HUES6 (cell line): ENCODE data around the gene FAM78B.

Experiments used
- H3K27ac ChIP-seq: 2 replicates; pipeline ENCODE4 v1.7.0; 2013; ENCODE audit warnings: low read depth, mild to moderate bottlenecking, low read length, inconsistent platforms
- H3K27me3 ChIP-seq: 2 replicates; pipeline ENCODE4 v1.6.1; 2013; ENCODE audit warnings: low read length; ENCODE audit not compliant: control insufficient read depth, insufficient read depth
- H3K36me3 ChIP-seq: 2 replicates; pipeline ENCODE4 v1.6.1; 2013; ENCODE audit warnings: low read length; ENCODE audit not compliant: control insufficient read depth, insufficient read depth
- H3K4me1 ChIP-seq: 2 replicates; pipeline ENCODE4 v1.6.1; 2013; ENCODE audit warnings: low read length; ENCODE audit not compliant: control insufficient read depth, insufficient read depth
- H3K4me3 ChIP-seq: 2 replicates; pipeline ENCODE4 v1.5.1; 2013; ENCODE audit warnings: low read depth, low read length
- H3K9ac ChIP-seq: one replicate; pipeline ENCODE4 v1.6.1; 2013; ENCODE audit warnings: mild to moderate bottlenecking, low read length
- H3K9me3 ChIP-seq: 2 replicates; pipeline ENCODE4 v1.6.1; 2013; ENCODE audit warnings: low read depth, low read length; ENCODE audit not compliant: control insufficient read depth, insufficient read depth

FAM78B gene

DNA sequence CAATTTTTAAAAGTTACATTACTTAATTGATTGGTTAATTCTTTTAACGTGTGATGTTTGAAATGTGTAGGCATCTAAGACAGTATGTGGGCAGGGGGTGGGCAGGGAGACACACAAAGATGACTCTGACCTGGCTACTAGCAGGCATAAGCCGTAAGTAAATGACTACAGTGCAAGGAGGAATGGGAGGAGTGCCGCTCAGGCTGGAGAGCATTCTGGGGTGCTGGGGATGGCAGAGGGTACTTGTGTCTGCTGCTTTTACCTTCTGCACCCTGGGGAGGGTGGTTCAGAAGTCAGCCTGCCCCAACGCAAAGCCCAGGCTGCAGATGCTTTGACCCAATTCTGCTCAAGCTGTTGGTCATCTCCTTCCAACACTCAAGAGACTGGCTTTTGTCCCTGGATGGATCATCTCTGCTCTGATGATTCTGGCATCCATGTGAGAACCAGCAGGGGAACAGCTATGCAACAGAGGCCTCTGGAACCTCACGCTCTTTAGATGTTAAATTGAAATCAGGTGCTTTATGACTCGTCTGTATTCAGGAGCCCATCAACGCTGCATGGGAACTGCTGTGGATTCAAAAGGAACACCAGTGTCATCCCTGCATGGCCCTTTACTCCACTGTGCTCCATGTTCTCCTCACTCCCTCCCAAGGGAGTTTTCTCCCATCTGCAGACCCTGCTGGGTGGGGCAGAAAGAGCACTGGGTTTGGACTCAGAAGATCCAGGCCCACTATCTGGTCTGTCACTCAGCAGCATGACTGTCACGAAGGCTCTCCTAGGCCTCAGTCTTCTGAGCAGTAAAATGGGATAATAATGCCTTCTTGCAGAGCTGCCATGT lies 78.8 kb downstream of the FAM78B start:
- Histone ChIP-seq H3K4me3 (no peak overlapping the region), H3K9ac (no peak overlapping the region), H3K27me3 (no peaks in the 10 kb centered on the region), H3K4me1 (0 out of 2 replicates have a peak, but pooled peaks cover 5% of the 10 kb centered on the region), H3K36me3 (no peaks in the 10 kb centered on the region), H3K9me3 (no peaks in the 10 kb centered on the region), H3K27ac (no peak overlapping the region)

DNA sequence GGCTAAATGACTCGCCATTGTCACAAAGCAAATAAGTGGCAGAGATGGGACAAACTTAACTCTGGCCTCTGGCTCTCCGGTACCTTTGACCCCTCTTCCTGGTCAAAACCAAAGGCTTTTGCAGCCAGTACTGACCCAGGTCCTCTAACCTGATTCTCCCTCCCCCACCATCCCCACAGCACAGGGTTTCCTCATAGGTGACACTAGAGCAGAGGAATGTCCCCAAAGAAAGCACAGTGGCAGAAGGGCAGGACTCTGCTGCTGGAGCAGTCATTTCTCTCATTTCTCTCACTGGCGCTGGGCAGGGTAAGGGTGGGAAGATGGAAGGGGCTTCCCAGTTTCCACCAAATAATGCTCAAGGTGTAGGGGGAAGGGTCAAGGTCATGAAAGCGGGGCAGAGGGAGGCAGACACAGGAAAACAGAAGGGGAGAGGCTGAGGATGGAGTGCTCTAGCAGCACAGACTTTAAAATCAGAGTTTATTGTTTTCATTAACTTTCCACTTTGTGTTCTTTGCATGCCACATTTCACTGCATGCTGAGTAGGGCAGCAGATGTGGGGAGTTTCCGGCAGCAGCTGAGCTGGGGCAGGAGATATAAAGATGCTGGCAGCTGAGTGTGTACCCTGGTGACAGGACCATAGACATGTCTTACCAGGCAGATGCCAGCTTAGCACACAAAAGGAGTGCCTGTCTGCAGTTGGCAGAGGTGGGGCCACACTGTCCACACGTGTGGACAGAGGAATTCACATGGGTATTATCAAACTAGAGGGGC lies 80.5 kb downstream of the FAM78B start:
- no peaks in the 10 kb centered on the region for H3K36me3 ChIP-seq
- 0 out of 2 replicates have a peak, but pooled peaks cover 5% of the 10 kb centered on the region for H3K4me1 ChIP-seq
- no peak overlapping the region for H3K4me3 ChIP-seq
- no peaks in the 10 kb centered on the region for H3K9me3 ChIP-seq
- no peaks in the 10 kb centered on the region for H3K27me3 ChIP-seq
- no peak overlapping the region for H3K9ac ChIP-seq
- H3K27ac ChIP-seq: no peak overlapping the region

DNA sequence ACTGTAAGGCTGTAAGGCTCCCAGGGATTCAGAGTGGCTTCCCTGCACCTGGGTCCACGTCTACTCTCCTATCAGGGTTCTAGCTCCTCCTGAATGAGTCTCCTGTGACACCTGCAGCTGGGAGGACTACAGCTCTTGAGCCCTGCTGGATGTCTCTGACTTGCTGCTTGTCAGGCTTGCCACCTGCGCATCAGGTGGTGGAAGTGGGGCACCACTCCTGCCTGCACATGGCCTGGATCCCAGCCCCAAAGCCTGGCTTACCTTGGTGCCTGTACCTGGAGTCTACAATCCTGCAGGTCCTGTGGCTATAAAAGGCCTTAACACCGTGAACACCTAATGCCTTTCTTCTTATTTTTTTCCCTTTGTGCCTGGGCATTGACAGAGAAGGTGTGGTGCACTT lies 82.2 kb downstream of the FAM78B start:
- Histone ChIP-seq H3K36me3 (no peaks in the 10 kb centered on the region), H3K9ac (no peak overlapping the region), H3K4me1 (no peaks in the 10 kb centered on the region), H3K4me3 (no peak overlapping the region), H3K9me3 (no peaks in the 10 kb centered on the region), H3K27ac (no peak overlapping the region), H3K27me3 (no peaks in the 10 kb centered on the region)

DNA sequence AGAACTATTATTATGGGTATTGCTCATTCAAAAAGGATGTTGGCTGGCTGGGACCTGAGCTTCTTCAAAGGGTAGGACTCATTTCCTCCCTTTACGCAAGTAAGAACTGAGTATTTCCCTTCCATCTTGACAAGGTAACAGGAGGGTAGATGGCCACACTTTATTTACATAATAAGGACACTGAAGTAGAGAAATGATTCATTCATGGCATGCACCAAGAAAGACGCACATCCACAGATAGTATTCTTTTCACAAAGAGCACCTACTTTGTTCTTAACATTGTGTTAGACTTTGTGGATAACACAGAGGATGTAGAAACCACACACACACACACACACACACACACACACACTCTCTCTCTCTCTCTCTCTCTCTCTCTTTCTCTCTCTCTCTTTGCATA lies 82.9 kb downstream of the FAM78B start:
- Histone ChIP-seq H3K27ac (no peak overlapping the region), H3K4me1 (no peaks in the 10 kb centered on the region), H3K9me3 (no peaks in the 10 kb centered on the region), H3K4me3 (no peak overlapping the region), H3K36me3 (no peaks in the 10 kb centered on the region), H3K9ac (no peak overlapping the region), H3K27me3 (no peaks in the 10 kb centered on the region)

DNA sequence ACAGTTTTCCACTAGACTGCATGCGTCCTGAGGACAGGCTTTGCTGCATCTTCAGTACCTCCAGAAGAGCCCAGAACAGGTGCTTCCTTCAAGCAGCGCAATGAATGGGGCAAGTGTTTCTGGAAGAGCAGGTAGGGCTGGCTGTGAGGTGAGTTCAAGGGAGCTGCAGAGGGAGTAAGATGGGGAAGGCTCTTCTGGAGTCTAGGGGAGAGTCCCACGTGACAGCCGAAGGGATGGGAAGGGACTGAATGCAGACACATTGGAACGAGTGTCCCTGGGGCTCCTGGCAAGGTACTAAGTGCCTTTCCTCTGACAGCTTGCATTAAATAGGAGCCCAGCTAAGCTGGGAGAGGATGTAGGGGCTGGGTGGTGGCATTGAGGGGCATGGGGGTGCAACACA lies 84.2 kb downstream of the FAM78B start:
- no peaks in the 10 kb centered on the region for H3K36me3 ChIP-seq
- no peaks in the 10 kb centered on the region for H3K27me3 ChIP-seq
- no peak overlapping the region for H3K4me3 ChIP-seq
- no peaks in the 10 kb centered on the region for H3K9me3 ChIP-seq
- H3K27ac ChIP-seq: no peak overlapping the region
- no peak overlapping the region for H3K9ac ChIP-seq
- no peaks in the 10 kb centered on the region for H3K4me1 ChIP-seq

DNA sequence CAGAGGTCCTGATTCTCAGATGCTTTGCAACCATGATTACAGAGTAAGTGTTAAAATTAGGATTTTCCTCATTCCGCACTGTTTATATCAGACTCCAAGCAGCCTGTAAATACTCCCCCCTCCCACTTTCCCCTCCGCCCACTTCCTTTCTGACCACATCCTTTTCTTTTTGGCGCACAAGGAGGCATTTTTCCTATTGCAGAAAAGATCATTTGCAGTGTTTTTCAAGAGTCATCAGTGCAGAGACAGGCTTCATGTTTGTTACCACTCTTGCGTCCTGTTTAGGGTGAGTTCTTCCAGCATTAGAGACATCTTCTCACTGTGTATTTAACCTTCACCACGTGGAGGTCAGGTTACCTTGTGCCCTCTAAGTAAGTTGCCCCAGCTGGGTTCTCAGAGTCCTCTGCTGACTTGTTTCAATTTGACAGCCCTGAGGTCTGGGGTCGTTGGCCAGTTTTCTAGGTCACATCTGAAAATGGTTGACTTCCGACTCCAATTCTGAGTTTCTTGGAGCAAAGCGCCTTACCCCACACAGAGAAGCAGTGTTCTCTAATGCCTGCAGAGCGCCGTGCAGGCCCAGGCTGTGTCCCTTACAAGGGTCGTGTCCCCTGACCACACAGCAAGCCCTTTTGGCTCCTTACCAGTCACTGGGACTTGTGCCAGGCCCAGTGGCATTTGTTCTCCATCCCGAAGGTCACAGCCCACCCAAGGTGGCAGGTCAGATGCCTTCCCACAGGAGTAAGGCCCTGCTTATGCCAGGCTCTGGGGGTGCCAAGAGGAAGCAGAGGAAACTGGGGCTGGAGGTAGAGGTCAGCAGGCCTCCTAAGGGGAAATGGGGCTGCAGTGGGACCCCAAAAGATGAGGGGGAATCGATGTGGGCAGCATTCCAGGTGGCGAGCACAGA lies 85.6 kb downstream of the FAM78B start:
- no peaks in the 10 kb centered on the region for H3K4me1 ChIP-seq
- H3K9me3 ChIP-seq: no peaks in the 10 kb centered on the region
- no peak overlapping the region for H3K4me3 ChIP-seq
- no peak overlapping the region for H3K9ac ChIP-seq
- no peaks in the 10 kb centered on the region for H3K27me3 ChIP-seq
- H3K36me3 ChIP-seq: no peaks in the 10 kb centered on the region
- no peak overlapping the region for H3K27ac ChIP-seq

DNA sequence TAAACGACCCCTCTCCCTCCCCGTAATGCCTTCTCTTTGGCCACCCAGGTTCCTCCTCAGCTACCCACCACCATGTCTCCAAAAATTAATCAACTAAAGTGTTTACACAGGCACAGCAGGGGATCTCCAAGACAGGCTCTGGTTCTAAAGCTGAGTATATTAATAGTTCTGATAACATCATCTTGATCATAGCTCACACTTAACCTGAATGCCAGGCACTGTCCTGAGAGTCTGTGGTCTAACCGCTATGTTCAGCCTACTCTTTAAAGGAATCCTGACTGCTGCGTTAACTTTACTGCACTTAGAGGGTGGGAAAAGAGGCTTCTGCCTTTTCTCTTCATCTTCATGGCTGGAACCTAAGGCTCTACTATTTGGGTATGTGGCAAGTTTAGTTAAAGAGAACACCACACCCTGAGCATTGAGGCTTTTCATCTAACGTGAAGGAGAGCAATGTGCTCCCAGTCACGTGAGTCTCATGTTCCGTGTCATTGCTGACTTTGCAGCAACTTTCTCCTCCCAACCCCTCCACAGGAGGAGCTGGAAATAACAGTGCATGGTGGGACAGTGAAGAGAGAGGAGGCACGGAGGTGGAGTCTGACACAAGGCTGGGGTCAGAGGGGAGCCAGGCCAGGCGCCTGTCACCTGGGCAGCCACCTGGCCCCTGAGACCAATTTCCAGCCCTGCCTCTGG lies 86.4 kb downstream of the FAM78B start:
- Histone ChIP-seq H3K4me3 (no peak overlapping the region), H3K27ac (no peak overlapping the region), H3K9ac (no peak overlapping the region), H3K36me3 (no peaks in the 10 kb centered on the region), H3K9me3 (no peaks in the 10 kb centered on the region), H3K27me3 (no peaks in the 10 kb centered on the region), H3K4me1 (no peaks in the 10 kb centered on the region)

DNA sequence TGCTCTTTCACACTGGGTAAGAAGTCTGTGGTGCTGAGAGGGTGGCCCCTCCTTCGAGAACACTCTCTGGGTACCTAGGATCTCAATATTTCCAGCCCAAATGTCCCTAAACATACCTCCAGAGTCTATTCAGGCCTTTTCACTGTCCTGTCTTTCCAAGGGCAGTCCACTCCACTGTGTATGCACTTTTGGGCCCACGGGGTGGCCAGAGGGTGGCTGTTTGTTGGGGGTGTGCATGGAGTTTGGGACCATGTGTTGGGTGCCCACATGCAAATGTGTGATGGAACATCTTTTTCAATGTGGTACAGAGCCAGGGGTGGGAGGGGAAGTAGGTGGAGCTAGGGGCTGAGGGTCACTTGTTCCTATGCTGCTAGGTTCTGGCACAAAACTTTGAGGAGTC lies 87.5 kb downstream of the FAM78B start:
- no peaks in the 10 kb centered on the region for H3K9me3 ChIP-seq
- H3K4me1 ChIP-seq: no peaks in the 10 kb centered on the region
- H3K4me3 ChIP-seq: no peak overlapping the region
- H3K9ac ChIP-seq: no peak overlapping the region
- no peak overlapping the region for H3K27ac ChIP-seq
- no peaks in the 10 kb centered on the region for H3K36me3 ChIP-seq
- H3K27me3 ChIP-seq: no peaks in the 10 kb centered on the region

DNA sequence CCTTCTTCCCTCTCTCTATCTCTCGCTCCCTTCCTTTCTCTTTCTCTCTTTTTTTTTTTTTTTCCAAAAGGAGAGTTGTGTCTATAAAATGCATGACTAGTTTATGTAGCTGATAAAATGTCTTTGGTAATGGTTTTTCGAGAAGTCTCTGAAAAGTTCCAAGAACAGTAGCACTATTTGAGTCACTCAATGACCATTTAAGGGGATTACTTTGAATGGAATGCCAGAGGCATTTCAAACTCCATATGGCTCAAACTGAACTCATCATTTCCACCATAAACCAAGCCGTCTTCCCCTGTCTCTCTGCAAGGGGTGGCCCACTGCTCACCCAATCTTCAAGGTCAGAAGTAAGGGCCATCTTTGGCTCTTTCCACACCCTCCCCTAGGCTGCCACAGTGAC lies 93.3 kb downstream of the FAM78B start:
- no peaks in the 10 kb centered on the region for H3K27me3 ChIP-seq
- H3K27ac ChIP-seq: no peak overlapping the region
- no peaks in the 10 kb centered on the region for H3K9me3 ChIP-seq
- no peaks in the 10 kb centered on the region for H3K4me1 ChIP-seq
- H3K36me3 ChIP-seq: no peaks in the 10 kb centered on the region
- no peak overlapping the region for H3K9ac ChIP-seq
- H3K4me3 ChIP-seq: no peak overlapping the region

DNA sequence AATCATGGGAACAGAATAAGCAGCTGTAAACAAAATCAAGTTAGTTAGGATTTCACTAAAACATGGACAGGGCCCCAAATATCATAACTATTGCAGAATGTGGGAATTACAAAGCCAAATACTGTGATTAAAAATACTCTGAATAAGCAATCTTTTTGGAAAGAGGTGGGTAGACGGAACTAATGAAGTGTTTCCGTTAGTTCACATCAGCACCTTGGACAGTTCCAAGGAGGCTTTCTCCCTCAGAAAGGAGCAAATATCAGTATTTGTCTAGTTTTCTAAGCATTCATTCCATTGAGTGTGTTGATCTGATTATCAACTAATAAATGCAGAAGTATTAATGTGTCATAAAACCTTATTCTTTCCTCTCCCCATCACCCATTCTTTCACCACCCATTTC lies 97.4 kb downstream of the FAM78B start:
- Histone ChIP-seq H3K4me3 (no peak overlapping the region), H3K27ac (no peak overlapping the region), H3K27me3 (no peaks in the 10 kb centered on the region), H3K36me3 (no peaks in the 10 kb centered on the region), H3K9ac (no peak overlapping the region), H3K4me1 (no peaks in the 10 kb centered on the region), H3K9me3 (no peaks in the 10 kb centered on the region)
